Esophagus squamous epithelium (tissue), 5 donors: ENCODE measurements around the gene ZNF710. TPM values are rescaled to one million over a fixed set of nuclear protein-coding genes. Genes with fewer than 3 reads are reported as not detected.

Source experiments
- DNase-seq: peaks from one replicate; lab custom pipeline; 2025; lab: John Stamatoyannopoulos, UW
- H3K27ac ChIP-seq, 4 donors: fragments of 200-600 bp; sonication (generic); one replicate each; pipeline ENCODE4 v1.5.1; 2016 to 2019; ENCODE audit warnings: mild to moderate bottlenecking in 1 of 4
- H3K27me3 ChIP-seq, 4 donors: fragments of 200-600 bp; sonication (generic); 1 replicate in 3 of 4; 2 replicates in 1 of 4; pipeline versions ENCODE4 v1.5.1 to v1.6.0; 2017 to 2021; ENCODE audit warnings: antibody characterized with exemption in 1 of 4
- H3K36me3 ChIP-seq, 3 donors: fragments of 200-600 bp; sonication (generic); one replicate each; pipeline ENCODE4 v1.5.1; 2016 to 2019
- H3K4me1 ChIP-seq, 3 donors: fragments of 200-600 bp; sonication (generic); one replicate each; pipeline ENCODE4 v1.5.1; 2017 to 2019
- H3K4me3 ChIP-seq, 4 donors: fragments of 200-600 bp; sonication (generic); 1 replicate in 3 of 4; 2 replicates in 1 of 4; pipeline ENCODE4 v1.5.1; 2016 to 2019; ENCODE audit warnings: mild to moderate bottlenecking in 2 of 4, moderate library complexity in 1 of 4
- H3K9me3 ChIP-seq, 3 donors: fragments of 200-600 bp; sonication (generic); one replicate each; pipeline ENCODE4 v1.5.1; 2016 to 2019
- CTCF ChIP-seq, 6 experiments: fragments of 450-650 bp in 4 of 6; fragments of 200-600 bp in 2 of 6; sonication (generic) in 2 of 6; IDR thresholded peaks; one replicate each; pipeline ENCODE4 v1.5.1; 2016 to 2019; ENCODE audit warnings: antibody characterized with exemption in 6 of 6, mild to moderate bottlenecking in 4 of 6, moderate library complexity in 4 of 6
- POLR2A ChIP-seq, 4 donors: fragments of 450-650 bp; IDR thresholded peaks; one replicate each; pipeline ENCODE4 v1.6.1; 2017; ENCODE audit warnings: antibody characterized with exemption in 4 of 4, mild to moderate bottlenecking in 4 of 4, moderate library complexity in 3 of 4
- WGBS, 2 donors: methylation state at CpG; one replicate each; pipeline ENCODE4 v1.1.5; 2018; 5-methylcytosine and 5-hydroxymethylcytosine counted together
- intact Hi-C: fragments of 100-400 bp; cut with DNase I; formaldehyde crosslinking; loops from one replicate; pipeline ENCODE4 v1.15.0; 2022
- total RNA-seq, 4 donors: library from RNA; depleted of rRNA; stranded (reverse); fragments of >200 nt; gene quantifications; one replicate each; pipeline ENCODE4 v1.1.0, GENCODE V29; 2016
- donor health status: DM: yes; HTN: yes; CAD: no.

Gene ZNF710
- total RNA-seq, 4 donors from 2014 or later = 15.1 to 27.4 (median 21.4) TPM

GRCh38 chr15:90020936-90021507, 19.9 kb downstream of the ZNF710 start:
- Histone ChIP-seq H3K4me1 (peaks cover 10 to 63% (median 21%) of the 10 kb centered on the region in 3 donors), H3K36me3 (no peaks in the 10 kb centered on the region), H3K27ac (peak overlapping the region in 3 of 4 donors; percentile 48 to 76 (median 68)), H3K9me3 (no peaks in the 10 kb centered on the region), H3K4me3 (no peak overlapping the region), H3K27me3 (no peaks in the 10 kb centered on the region)
- no peak for DNase-seq
- TF ChIP-seq CTCF (IDR thresholded peaks at IDR 0.05) (no peak), POLR2A (IDR thresholded peaks at IDR 0.05) (no peak)
- intact Hi-C loops = no loop called here
- WGBS, 2 donors = 61 to 72% methylated on average over 9 to 10 of the region's 10 CpGs

GRCh38 chr15:90022345-90022744, 21.2 kb downstream of the ZNF710 start:
- Histone ChIP-seq H3K4me1 (peaks cover 10 to 50% (median 18%) of the 10 kb centered on the region in 3 donors), H3K4me3 (no peak overlapping the region), H3K36me3 (no peaks in the 10 kb centered on the region), H3K27ac (no peak overlapping the region), H3K9me3 (no peaks in the 10 kb centered on the region), H3K27me3 (no peaks in the 10 kb centered on the region)
- TF ChIP-seq CTCF (IDR thresholded peaks at IDR 0.05) (no peak), POLR2A (IDR thresholded peaks at IDR 0.05) (no peak)
- intact Hi-C loops = no loop called here
- WGBS, 2 donors = 86 to 92% methylated on average over 6 of the region's 6 CpGs
- DNase-seq = no peak

GRCh38 chr15:90022905-90023700, 22.0 kb downstream of the ZNF710 start:
- H3K27ac ChIP-seq = peak overlapping the region in 2 of 4 donors; percentile 2 to 43
- WGBS, 2 donors = 75 to 85% methylated on average over 5 to 6 of the region's 6 CpGs
- intact Hi-C loops = no loop called here
- no peaks in the 10 kb centered on the region for H3K36me3 ChIP-seq
- no peak overlapping the region for H3K4me3 ChIP-seq
- peaks cover 10 to 43% (median 18%) of the 10 kb centered on the region in 3 donors for H3K4me1 ChIP-seq
- DNase-seq = no peak
- no peaks in the 10 kb centered on the region for H3K27me3 ChIP-seq
- no peaks in the 10 kb centered on the region for H3K9me3 ChIP-seq
- TF ChIP-seq POLR2A (IDR thresholded peaks at IDR 0.05) (no peak), CTCF (IDR thresholded peaks at IDR 0.05) (peak in 1 of 6 experiments; percentile 17)

GRCh38 chr15:90024406-90024805, 23.3 kb downstream of the ZNF710 start:
- no peaks in the 10 kb centered on the region for H3K27me3 ChIP-seq
- no peak overlapping the region for H3K27ac ChIP-seq
- TF ChIP-seq POLR2A (IDR thresholded peaks at IDR 0.05) = no peak
- no peak for TF ChIP-seq CTCF (IDR thresholded peaks at IDR 0.05)
- intact Hi-C loops = no loop called here
- H3K36me3 ChIP-seq = no peaks in the 10 kb centered on the region
- no peak overlapping the region for H3K4me3 ChIP-seq
- H3K4me1 ChIP-seq = peaks cover 10 to 37% (median 18%) of the 10 kb centered on the region in 3 donors
- DNase-seq = no peak
- WGBS, 2 donors = 81 to 95% methylated on average over 3 of the region's 4 CpGs
- no peaks in the 10 kb centered on the region for H3K9me3 ChIP-seq

GRCh38 chr15:90025489-90026033, 24.4 kb downstream of the ZNF710 start:
- H3K27me3 ChIP-seq = no peaks in the 10 kb centered on the region
- 62 to 77% methylated on average over 2 of the region's 2 CpGs for WGBS, 2 donors
- no peak overlapping the region for H3K27ac ChIP-seq
- peaks cover 5 to 33% (median 10%) of the 10 kb centered on the region in 3 donors for H3K4me1 ChIP-seq
- intact Hi-C loops = no loop called here
- H3K9me3 ChIP-seq = no peaks in the 10 kb centered on the region
- H3K36me3 ChIP-seq = no peaks in the 10 kb centered on the region
- H3K4me3 ChIP-seq = no peak overlapping the region
- DNase-seq = no peak
- TF ChIP-seq CTCF (IDR thresholded peaks at IDR 0.05) = no peak
- TF ChIP-seq POLR2A (IDR thresholded peaks at IDR 0.05) = no peak
